HG03108 (cell line): Measurements from ENCODE around the gene DNM3.
"Not testable (repeated sequence)": the region's sequence is repeated elsewhere in the genome, so short reads cannot be mapped to it uniquely, and the experiment has no call there.

Experiments
- ATAC-seq: cut with Tn5 transposase; IDR thresholded peaks from one replicate; pipeline ENCODE4 v1.9.1; 2021; ENCODE audit warnings: moderate library complexity; ENCODE audit not compliant: unreplicated experiment

The DNM3 gene

DNA sequence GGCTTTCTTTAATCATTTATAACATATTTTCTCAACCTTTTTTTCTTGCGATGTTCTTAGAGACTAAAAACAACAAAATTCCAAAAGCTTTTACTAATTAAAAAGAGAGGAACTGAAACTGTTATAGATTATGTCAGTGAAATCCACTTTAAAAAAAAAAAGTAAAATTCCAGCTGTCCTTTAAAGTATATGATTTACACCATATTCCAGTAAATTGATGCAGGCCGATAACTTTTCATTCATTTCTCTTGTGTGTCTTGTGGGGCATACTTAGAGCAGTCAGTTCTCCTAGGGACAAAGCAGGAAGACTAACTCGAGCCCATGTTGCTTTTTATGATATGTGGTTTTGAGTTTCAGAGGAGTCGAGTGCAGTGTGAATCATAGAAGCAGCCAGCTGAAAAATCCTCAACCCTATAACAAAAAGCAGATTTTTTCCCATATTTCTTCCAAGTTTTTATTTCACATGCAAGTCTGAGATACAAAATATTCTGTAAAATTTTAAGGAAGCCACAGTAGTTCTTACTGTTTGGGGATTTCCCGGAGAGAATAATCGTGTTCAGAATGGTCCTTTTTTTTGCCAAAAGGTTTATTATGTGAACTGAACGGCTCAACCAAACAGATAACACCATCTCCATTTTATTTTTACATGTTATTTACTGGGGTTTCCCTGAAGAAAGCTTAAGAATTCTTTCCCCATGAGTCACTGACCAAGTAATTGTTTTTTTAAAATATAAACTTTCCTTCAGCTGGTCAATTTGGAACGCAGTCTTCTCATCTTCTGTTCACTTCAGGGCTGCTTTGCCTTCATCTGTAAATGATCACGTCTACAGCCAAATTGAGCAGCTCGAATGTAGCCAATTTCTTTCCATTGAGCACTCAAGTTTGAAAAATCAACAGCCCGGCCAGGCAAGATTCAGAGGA is 502.2 kb downstream of the DNM3 start:
- ATAC-seq, result no peak

DNA sequence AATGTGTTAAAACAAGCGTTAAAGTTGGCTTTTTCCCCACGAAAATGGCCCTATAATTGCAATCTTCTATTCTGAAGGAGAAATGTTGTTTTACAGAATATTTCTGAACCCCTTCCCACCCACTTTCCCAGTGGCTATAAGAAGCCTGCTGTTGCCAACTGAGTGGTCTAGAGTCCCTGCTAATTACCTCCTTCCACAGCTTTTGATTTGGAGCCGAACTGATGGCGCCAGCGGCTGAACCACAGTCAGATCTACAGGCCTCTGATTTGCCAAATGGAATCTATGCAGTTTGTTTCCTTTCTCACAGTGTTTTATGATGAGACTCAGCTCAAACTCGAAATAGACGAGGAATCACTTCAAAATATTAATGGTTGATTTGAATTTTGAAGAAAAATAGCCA is 503.1 kb downstream of the DNM3 start:
- no peak for ATAC-seq

DNA sequence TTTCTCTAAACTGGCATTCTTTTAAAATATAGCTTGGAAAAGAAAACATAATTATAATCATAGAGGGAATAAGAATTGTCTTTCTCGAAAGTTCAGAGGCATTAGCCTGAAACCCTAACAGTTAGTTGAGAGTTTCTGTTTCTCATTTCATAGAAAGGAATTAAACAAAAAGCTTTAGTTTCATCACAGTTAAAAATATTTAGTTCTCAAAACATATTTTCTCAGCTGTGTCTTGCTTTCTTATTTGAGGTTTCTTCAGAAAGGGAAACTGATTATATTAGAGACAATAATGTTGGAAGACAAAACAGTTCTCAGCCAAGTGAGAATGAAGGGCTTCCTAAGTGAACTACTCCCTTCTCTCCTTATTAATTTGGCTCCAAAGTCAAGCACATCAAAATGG is 503.8 kb downstream of the DNM3 start:
- peak; percentile 38 for ATAC-seq

- no peak for ATAC-seq
These were observed 506.1 kb downstream of the DNM3 start for GRCh38 chr1:172347416-172347815.

- no peak for ATAC-seq
These were observed 509.6 kb downstream of the DNM3 start for GRCh38 chr1:172350856-172351255.

GRCh38 chr1:172351346-172351745 is 510.0 kb downstream of the DNM3 start:
- no peak for ATAC-seq

DNA sequence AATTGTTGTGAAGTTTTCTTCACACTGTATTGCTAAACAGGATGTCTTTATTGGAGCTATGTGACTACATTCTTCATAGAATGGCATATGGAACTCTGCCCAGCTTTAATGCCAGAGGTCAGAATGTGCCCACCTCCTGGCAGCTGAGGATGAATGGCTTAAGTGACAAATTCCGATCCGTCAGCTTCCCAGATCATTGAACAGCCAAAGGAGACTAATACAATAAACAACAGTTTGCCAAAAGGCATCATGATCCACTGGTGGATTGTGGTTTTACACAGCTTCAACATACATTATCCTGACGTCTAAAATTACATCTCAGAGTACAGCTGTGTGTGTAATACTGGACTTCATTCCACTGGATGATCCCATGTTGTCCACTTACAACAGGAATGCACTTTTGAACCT is 510.5 kb downstream of the DNM3 start:
- no peak for ATAC-seq

- ATAC-seq, result no peak
These were observed 511.1 kb downstream of the DNM3 start for GRCh38 chr1:172352435-172352834.

DNA sequence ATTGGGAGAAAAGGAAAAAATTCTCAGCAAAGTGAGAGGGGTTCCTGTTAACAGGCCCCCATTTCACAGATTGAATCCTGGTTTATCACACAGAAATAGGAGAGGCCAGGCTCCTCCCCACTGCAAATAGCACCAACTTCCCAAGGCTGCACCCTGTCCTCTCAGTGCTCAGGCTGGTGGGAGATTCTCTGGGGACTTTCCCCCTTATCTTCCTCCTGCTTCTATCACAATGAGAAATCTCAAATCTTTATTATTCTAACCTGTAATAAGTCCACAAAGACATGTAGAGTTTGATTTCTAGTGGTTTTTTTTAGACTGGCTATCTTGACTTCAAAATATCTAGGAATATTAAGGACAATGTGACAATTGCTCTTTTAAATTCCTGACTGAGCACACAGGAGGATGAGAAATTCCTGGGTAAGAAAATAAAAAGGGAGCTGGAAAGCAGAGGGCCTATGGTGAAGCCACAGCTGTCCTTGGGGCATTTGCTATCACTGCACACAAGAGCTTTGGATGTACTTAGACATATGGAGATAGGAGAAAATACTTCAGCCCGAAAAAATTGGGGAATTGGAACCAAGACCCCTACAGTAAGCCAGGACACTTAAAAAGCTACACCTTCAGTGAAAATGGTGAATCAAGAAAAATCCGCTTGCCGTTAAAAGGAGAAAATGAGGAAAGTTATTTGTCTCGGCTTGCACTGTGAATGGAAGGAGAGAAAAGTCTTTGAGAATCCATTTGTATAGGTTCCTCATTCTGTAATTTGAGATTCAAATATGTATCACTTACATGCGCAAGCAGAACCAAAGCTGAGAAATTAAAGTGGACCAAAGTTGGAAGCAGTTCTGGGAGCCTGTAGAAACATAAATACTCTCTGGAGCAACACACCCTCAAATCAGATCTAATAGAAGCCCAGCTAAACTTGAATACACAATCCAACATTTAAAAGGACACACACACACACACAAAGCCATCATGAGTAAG is 513.3 kb downstream of the DNM3 start:
- no peak for ATAC-seq

- no peak for ATAC-seq
These were observed 515.3 kb downstream of the DNM3 start for GRCh38 chr1:172356620-172357019.

- peak; percentile 2 for ATAC-seq
These were observed 516.6 kb downstream of the DNM3 start for GRCh38 chr1:172357753-172358385.

DNA sequence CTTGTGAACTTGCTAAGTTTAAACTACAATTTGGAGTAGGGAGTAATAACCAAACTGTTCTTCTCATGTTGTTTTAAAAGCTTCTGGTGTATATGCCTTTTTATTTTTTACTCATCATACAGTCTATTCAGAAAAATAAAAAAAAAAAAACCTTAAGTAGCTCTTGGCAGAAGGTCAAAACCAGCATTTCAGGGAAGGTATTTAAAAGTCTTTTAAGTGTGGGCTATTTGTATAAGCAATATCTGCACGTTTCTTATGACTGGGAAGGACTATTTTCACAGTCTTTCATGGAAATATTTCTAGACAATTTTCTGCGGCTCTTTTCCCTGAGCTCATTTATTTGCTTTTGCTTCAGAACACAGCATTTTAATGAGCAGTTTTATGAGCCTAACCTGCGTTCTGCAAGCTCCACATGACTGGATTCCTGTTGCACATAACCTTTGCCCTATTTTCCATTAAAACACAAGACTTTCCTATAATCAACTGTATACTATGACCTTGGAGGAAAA is 518.2 kb downstream of the DNM3 start:
- ATAC-seq, result no peak

GRCh38 chr1:172360511-172360910 is 519.2 kb downstream of the DNM3 start:
- ATAC-seq, result no peak

DNA sequence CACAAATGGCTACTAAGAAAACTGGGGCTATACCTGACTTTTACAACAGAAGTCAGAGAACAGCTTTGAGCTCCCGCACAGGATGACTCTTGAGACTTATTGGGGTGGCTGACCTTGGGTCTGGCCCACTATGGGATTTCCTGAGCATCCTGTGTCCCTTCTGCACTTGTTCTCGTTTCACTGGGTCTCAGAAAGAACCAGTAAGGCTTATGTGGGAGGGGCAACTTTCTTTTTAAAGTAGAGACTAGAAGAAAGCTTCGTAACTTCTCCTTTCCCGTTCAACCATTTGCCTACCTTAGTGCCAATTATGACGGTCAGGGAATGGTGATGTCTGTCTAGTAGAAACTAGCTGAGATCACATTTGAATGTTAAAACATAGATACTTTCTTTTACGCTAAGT is 519.7 kb downstream of the DNM3 start:
- ATAC-seq, result no peak

GRCh38 chr1:172363852-172364251 is 522.6 kb downstream of the DNM3 start:
- no peak for ATAC-seq

- not testable (repeated sequence) for ATAC-seq
These were observed 530.3 kb downstream of the DNM3 start for GRCh38 chr1:172371646-172372045.

GRCh38 chr1:172373864-172374263 is 532.6 kb downstream of the DNM3 start:
- ATAC-seq, result no peak

GRCh38 chr1:172375211-172375631 is 533.9 kb downstream of the DNM3 start:
- no peak for ATAC-seq

DNA sequence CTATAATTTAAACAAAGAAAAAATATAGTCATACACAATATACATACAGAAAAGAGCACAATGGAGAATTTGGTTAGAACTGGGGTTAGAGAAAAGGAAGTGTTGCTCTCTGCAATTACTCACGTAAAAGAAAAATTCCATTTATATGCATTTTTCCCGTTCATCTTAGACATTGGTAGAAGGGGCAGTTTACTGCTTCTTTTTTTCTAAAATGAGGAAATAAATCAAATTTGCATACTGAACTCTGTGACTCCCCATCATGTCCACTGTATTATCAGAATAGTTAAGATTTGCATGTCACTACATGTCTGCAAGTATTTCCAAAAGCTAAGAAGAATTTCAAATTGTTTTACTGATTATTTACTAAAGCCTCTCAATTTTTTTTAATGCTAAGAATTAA is 535.1 kb downstream of the DNM3 start:
- no peak for ATAC-seq

GRCh38 chr1:172377565-172377964 is 536.3 kb downstream of the DNM3 start:
- ATAC-seq, result no peak
